ENCODE data around the gene NOXRED1. TPM values are rescaled to one million over a fixed set of nuclear protein-coding genes. Genes with fewer than 3 reads are reported as not detected.

NOXRED1 gene
- total RNA-seq, 1 donor from 2014 or later = 0.16 TPM

Small RNAs within 50 kb of the gene (small RNA-seq; reads per million reads assigned to genes)
- gene RF00404 = not detected

Other genes with a start within 250 kb of the NOXRED1 start
- gene TMEM63C, start 241.7 kb downstream of the NOXRED1 start, total RNA-seq = 10.8 TPM
- gene NGB, start 152.3 kb downstream of the NOXRED1 start, total RNA-seq = 4.1 TPM
- 11.5 TPM for gene POMT2, start 102.6 kb downstream of the NOXRED1 start, total RNA-seq
- 6.7 TPM for gene GSTZ1, start 102.5 kb downstream of the NOXRED1 start, total RNA-seq
- gene TMED8, start 46.4 kb downstream of the NOXRED1 start, total RNA-seq = 27.6 TPM
- gene SAMD15, start 46.1 kb downstream of the NOXRED1 start, total RNA-seq = 8.1 TPM
- 30.6 TPM for gene VIPAS39, start 34.1 kb upstream of the NOXRED1 start, total RNA-seq
- 79.1 TPM for gene AHSA1, start 34.6 kb upstream of the NOXRED1 start, total RNA-seq
- 0.78 TPM for gene ISM2, start 75.3 kb upstream of the NOXRED1 start, total RNA-seq
- 29.2 TPM for gene SPTLC2, start 193.1 kb upstream of the NOXRED1 start, total RNA-seq